Measurements from ENCODE around the gene RAB3IL1.

GRCh38 chr11:61963016-61963281, 45.6 kb upstream of the RAB3IL1 start:
- no peak for TF ChIP-seq CTCF (IDR thresholded peaks at IDR 0.05)
- no peak for TF ChIP-seq EP300 (IDR thresholded peaks at IDR 0.05)
- no peak for TF ChIP-seq POLR2A (IDR thresholded peaks at IDR 0.05)
- no peak for TF ChIP-seq POLR2AphosphoS5 (IDR thresholded peaks at IDR 0.05)
